ENCODE results near the gene TGFBR1.

GRCh38 chr9:99173570-99174504 lies 68.9 kb downstream of the TGFBR1 start:
- TF ChIP-seq, protein P1, sequence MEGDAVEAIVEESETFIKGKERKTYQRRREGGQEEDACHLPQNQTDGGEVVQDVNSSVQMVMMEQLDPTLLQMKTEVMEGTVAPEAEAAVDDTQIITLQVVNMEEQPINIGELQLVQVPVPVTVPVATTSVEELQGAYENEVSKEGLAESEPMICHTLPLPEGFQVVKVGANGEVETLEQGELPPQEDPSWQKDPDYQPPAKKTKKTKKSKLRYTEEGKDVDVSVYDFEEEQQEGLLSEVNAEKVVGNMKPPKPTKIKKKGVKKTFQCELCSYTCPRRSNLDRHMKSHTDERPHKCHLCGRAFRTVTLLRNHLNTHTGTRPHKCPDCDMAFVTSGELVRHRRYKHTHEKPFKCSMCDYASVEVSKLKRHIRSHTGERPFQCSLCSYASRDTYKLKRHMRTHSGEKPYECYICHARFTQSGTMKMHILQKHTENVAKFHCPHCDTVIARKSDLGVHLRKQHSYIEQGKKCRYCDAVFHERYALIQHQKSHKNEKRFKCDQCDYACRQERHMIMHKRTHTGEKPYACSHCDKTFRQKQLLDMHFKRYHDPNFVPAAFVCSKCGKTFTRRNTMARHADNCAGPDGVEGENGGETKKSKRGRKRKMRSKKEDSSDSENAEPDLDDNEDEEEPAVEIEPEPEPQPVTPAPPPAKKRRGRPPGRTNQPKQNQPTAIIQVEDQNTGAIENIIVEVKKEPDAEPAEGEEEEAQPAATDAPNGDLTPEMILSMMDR (IDR thresholded peaks at IDR 0.05; ENCODE audit: low read length): no peak
- TF ChIP-seq EZH2 (optimal IDR thresholded peaks at IDR 0.05; ENCODE audit: low read depth, low read length): no peak

All from MM.1S (cell line).